HCT116 (cell line): Measurements from ENCODE around the gene CEMP1. TPM values are rescaled to one million over a fixed set of nuclear protein-coding genes. Genes with fewer than 3 reads are reported as not detected.

Source experiments
- ATAC-seq: fragments of 200-7000 bp; cut with Tn5 transposase; 2 replicates; pipeline ENCODE4 v1.9.1; 2020; ENCODE audit warnings: mild to moderate bottlenecking, moderate library complexity
- BruUV-seq: library from RNA; stranded (reverse); fragments of 400-500 nt; replicated peaks from 2 replicates; lab custom pipeline; 2021; lab: Mats Ljungman, UMichigan
- CTCF ChIA-PET: fragments of 300-600 bp; sonication (Branson Sonifier 250); formaldehyde crosslinking; loops from one replicate; lab custom pipeline; 2021; ENCODE audit warnings: antibody characterized with exemption; lab: Charles Lee
- POLR2A ChIA-PET: fragments of 300-600, 350-600 bp; sonication (Branson Sonifier 250); formaldehyde crosslinking; loops from one replicate; lab custom pipeline; 2021; ENCODE audit warnings: antibody characterized with exemption; lab: Charles Lee
- RAD21 ChIA-PET, 2 experiments: fragments of 300-600 bp; sonication (Branson Sonifier 250); formaldehyde crosslinking; loops; one replicate each; lab custom pipeline; 2023; ENCODE audit warnings: low total read pairs in 2 of 2; ENCODE audit not compliant: uncharacterized antibody in 2 of 2, unreplicated experiment in 2 of 2, low non-redundant PET in 1 of 2; lab: Charles Lee
- DNase-seq: peaks from one replicate; pipeline ENCODE4 v3.0.0-alpha.2; 2010; ENCODE audit warnings: low read depth, low spot score
- H2AFZ ChIP-seq: fragments of 200-600 bp; shearing (Covaris generic), sonication (generic); 2 replicates; pipeline ENCODE4 v1.6.1; 2017; ENCODE audit warnings: low read depth, mixed run types, mixed read lengths, antibody characterized with exemption, low read length; ENCODE audit not compliant: poor library complexity, severe bottlenecking
- H3K27ac ChIP-seq: 2 replicates; pipeline ENCODE4 v1.5.1; 2012; ENCODE audit warnings: low read depth, low read length
- H3K27me3 ChIP-seq: fragments of 200-600 bp; sonication (generic); 2 replicates; pipeline ENCODE4 v1.6.1; 2016; ENCODE audit warnings: mixed run types, low read length, mixed read lengths; ENCODE audit not compliant: insufficient read depth
- H3K36me3 ChIP-seq, 2 experiments: fragments of 200-500 bp in 1 of 2; fragments of 200-600 bp in 1 of 2; sonication (Bioruptor generic) in 1 of 2; sonication (generic) in 1 of 2; 2 replicates each; pipeline versions ENCODE4 v1.5.1 to v1.6.1; 2014 to 2016; ENCODE audit warnings: low read length in 2 of 2, inconsistent platforms in 1 of 2, mixed read lengths in 1 of 2, mixed run types in 1 of 2; ENCODE audit not compliant: insufficient read depth in 2 of 2, control insufficient read depth in 1 of 2
- H3K4me1 ChIP-seq, 2 experiments: fragments of 200-600 bp in 1 of 2; sonication (generic) in 1 of 2; 2 replicates each; pipeline versions ENCODE4 v1.5.1 to v1.6.1; 2012 to 2017; ENCODE audit warnings: low read length in 2 of 2, inconsistent platforms in 1 of 2, mild to moderate bottlenecking in 1 of 2, mixed read lengths in 1 of 2, mixed run types in 1 of 2, moderate library complexity in 1 of 2; ENCODE audit not compliant: insufficient read depth in 2 of 2, control insufficient read depth in 1 of 2
- H3K4me2 ChIP-seq: fragments of 200-600 bp; sonication (generic); 2 replicates; pipeline ENCODE4 v1.6.1; 2017; ENCODE audit warnings: mixed run types, low read length, mixed read lengths
- H3K4me3 ChIP-seq, 2 experiments: fragments of 200-600 bp in 1 of 2; sonication (generic) in 1 of 2; replicated peaks in 1 of 2; 2 replicates each; pipeline ENCODE4 v1.5.1; 2011 to 2016; ENCODE audit warnings: low read length in 2 of 2, control low read depth in 1 of 2, low read depth in 1 of 2, mild to moderate bottlenecking in 1 of 2, mixed read lengths in 1 of 2, mixed run types in 1 of 2
- H3K79me2 ChIP-seq: fragments of 200-600 bp; sonication (generic); 2 replicates; pipeline ENCODE4 v1.6.1; 2017; ENCODE audit warnings: mild to moderate bottlenecking, mixed run types, low read length, moderate library complexity, mixed read lengths; ENCODE audit not compliant: insufficient read depth
- H3K9ac ChIP-seq: fragments of 200-600 bp; sonication (generic); 2 replicates; pipeline ENCODE4 v1.6.1; 2016; ENCODE audit warnings: low read length, mixed read lengths
- H3K9me2 ChIP-seq: fragments of 200-600 bp; sonication (generic), shearing (Covaris generic); 2 replicates; pipeline ENCODE4 v1.6.1; 2017; ENCODE audit warnings: mixed run types, mild to moderate bottlenecking, moderate library complexity; ENCODE audit not compliant: insufficient read depth
- H3K9me3 ChIP-seq, 2 experiments: fragments of 200-500 bp in 1 of 2; fragments of 200-600 bp in 1 of 2; sonication (Bioruptor generic) in 1 of 2; sonication (generic) in 1 of 2; 2 replicates each; pipeline ENCODE4 v1.6.1; 2014 to 2017; ENCODE audit warnings: low read length in 2 of 2, mixed read lengths in 2 of 2, inconsistent platforms in 1 of 2, low read depth in 1 of 2, mild to moderate bottlenecking in 1 of 2, mixed run types in 1 of 2, moderate library complexity in 1 of 2; ENCODE audit not compliant: control insufficient read depth in 1 of 2, insufficient read depth in 1 of 2
- H4K20me1 ChIP-seq: fragments of 200-600 bp; sonication (generic), shearing (Covaris generic); 2 replicates; pipeline ENCODE4 v1.6.1; 2017; ENCODE audit warnings: mixed run types, mild to moderate bottlenecking, moderate library complexity; ENCODE audit not compliant: insufficient read depth
- ATF3 ChIP-seq: IDR thresholded peaks from 2 replicates; pipeline ENCODE4 v1.6.1; 2012
- CEBPB ChIP-seq: IDR thresholded peaks from 2 replicates; pipeline ENCODE4 v1.6.1; 2012; ENCODE audit warnings: low read depth
- ELF1 ChIP-seq: IDR thresholded peaks from 2 replicates; pipeline ENCODE4 v1.6.1; 2012; ENCODE audit warnings: low read depth, borderline replicate concordance
- EZH2 ChIP-seq: fragments of 200-600 bp; sonication (generic); IDR thresholded peaks from 2 replicates; pipeline ENCODE4 v1.6.1; 2017; ENCODE audit warnings: antibody characterized with exemption, mixed run types
- FOSL1 ChIP-seq: IDR thresholded peaks from 2 replicates; pipeline ENCODE4 v1.6.1; 2012; ENCODE audit warnings: low read depth
- POLR2AphosphoS5 ChIP-seq: IDR thresholded peaks from 2 replicates; pipeline ENCODE4 v1.6.1; 2011; ENCODE audit warnings: mild to moderate bottlenecking, low read depth, low read length, moderate library complexity
- RAD21 ChIP-seq: IDR thresholded peaks from 2 replicates; pipeline ENCODE4 v1.6.1; 2012; ENCODE audit warnings: low read depth, mild to moderate bottlenecking
- SIN3A ChIP-seq: IDR thresholded peaks from 2 replicates; pipeline ENCODE4 v1.6.1; 2012; ENCODE audit warnings: low read depth
- SP1 ChIP-seq: IDR thresholded peaks from 2 replicates; pipeline ENCODE4 v1.6.1; 2012; ENCODE audit warnings: low read depth
- SRF ChIP-seq: IDR thresholded peaks from 2 replicates; pipeline ENCODE4 v1.6.1; 2012; ENCODE audit warnings: low read depth
- ZFX ChIP-seq: fragments of 450-650 bp; IDR thresholded peaks from 2 replicates; pipeline ENCODE4 v1.6.1; 2017
- intact Hi-C: fragments of 100-400 bp; cut with micrococcal nuclease; formaldehyde crosslinking; loops from 2 replicates; pipeline ENCODE4 v1.10.0; 2022
- total RNA-seq: library from RNA; stranded (reverse); gene quantifications from one replicate; pipeline ENCODE4 v1.2.1, GENCODE V29; 2021; ENCODE audit not compliant: unreplicated experiment
- TF ChIP-seq, protein P1 (sequence below): IDR thresholded peaks from 2 replicates; pipeline ENCODE4 v1.6.1; 2012
- TF ChIP-seq, protein P2 (sequence below), 3 experiments: fragments of 200-600 bp in 1 of 3; sonication (generic) in 1 of 3; IDR thresholded peaks in 2 of 3; conservative IDR thresholded peaks in 1 of 3; 2 replicates each; pipeline ENCODE4 v1.5.1; 2012 to 2017; ENCODE audit warnings: low read depth in 2 of 3, low read length in 2 of 3, antibody characterized with exemption in 1 of 3, borderline replicate concordance in 1 of 3, control low read depth in 1 of 3, mild to moderate bottlenecking in 1 of 3, mixed read lengths in 1 of 3, mixed run types in 1 of 3, moderate library complexity in 1 of 3; ENCODE audit not compliant: insufficient read depth in 1 of 3

Gene CEMP1
- total RNA-seq, 1 experiment from 2014 or later = 0.32 TPM

DNA sequence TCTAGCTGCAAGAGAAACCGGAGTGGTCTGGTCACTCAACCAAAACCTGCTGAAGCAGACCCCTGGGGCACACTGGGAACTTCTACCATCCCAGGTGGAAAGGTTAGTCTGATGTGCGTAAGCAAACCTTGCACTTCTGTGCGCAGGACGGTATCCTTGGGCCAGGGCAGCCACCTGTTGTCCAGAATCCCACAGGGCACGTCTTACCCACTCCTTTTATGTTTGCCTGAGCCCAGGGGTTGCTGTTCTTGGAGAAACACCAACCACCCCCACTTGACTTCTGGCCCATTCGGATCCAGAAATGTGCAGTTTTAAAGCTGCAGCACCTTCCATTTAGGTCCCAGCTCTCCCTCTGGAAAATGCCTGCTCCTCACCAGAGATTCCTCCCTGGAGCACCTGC, 37.6 kb downstream of the CEMP1 start:
- no peak overlapping the region for H3K4me3 ChIP-seq
- DNase-seq (no peak), ATAC-seq (no peak)
- H3K4me1 ChIP-seq = no peaks in the 10 kb centered on the region
- peaks cover 17% of the 10 kb centered on the region; the same call in 1 of the 2 replicates for H3K79me2 ChIP-seq
- no peak overlapping the region for H3K9ac ChIP-seq
- intact Hi-C loops = no loop called here
- TF ChIP-seq POLR2AphosphoS5 = no peak
- TF ChIP-seq RAD21 = no peak
- TF ChIP-seq ATF3 = no peak
- TF ChIP-seq SRF = no peak
- TF ChIP-seq ELF1 = no peak
- TF ChIP-seq EZH2 = no peak
- TF ChIP-seq SIN3A = no peak
- no peak for TF ChIP-seq ZFX
- TF ChIP-seq FOSL1 = no peak
- TF ChIP-seq, protein P1, sequence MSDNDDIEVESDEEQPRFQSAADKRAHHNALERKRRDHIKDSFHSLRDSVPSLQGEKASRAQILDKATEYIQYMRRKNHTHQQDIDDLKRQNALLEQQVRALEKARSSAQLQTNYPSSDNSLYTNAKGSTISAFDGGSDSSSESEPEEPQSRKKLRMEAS = no peak
- TF ChIP-seq, protein P2, sequence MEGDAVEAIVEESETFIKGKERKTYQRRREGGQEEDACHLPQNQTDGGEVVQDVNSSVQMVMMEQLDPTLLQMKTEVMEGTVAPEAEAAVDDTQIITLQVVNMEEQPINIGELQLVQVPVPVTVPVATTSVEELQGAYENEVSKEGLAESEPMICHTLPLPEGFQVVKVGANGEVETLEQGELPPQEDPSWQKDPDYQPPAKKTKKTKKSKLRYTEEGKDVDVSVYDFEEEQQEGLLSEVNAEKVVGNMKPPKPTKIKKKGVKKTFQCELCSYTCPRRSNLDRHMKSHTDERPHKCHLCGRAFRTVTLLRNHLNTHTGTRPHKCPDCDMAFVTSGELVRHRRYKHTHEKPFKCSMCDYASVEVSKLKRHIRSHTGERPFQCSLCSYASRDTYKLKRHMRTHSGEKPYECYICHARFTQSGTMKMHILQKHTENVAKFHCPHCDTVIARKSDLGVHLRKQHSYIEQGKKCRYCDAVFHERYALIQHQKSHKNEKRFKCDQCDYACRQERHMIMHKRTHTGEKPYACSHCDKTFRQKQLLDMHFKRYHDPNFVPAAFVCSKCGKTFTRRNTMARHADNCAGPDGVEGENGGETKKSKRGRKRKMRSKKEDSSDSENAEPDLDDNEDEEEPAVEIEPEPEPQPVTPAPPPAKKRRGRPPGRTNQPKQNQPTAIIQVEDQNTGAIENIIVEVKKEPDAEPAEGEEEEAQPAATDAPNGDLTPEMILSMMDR (IDR thresholded peaks at IDR 0.05 in 2 of 3, conservative IDR thresholded peaks at IDR 0.05 in 1 of 3; ENCODE audit: borderline replicate concordance in 1 of 3, insufficient read depth in 1 of 3, low read depth in 2 of 3, low read length in 2 of 3) = no peak
- no peak for TF ChIP-seq SP1
- no peak for TF ChIP-seq CEBPB
- H3K27me3 ChIP-seq = no peaks in the 10 kb centered on the region
- no peaks in the 10 kb centered on the region; a peak in 1 of 4 replicates for H3K36me3 ChIP-seq
- no peaks in the 10 kb centered on the region for H4K20me1 ChIP-seq
- ChIA-PET POLR2A (no interaction called here), CTCF (no interaction called here), RAD21 (no interaction called here)
- H3K9me3 ChIP-seq = no peaks in the 10 kb centered on the region
- no peak overlapping the region for H3K4me2 ChIP-seq
- H2AFZ ChIP-seq = no peak overlapping the region
- BruUV-seq = no TSS peak
- no peak overlapping the region for H3K27ac ChIP-seq
- no peaks in the 10 kb centered on the region for H3K9me2 ChIP-seq
